GM23338 (cell line): ENCODE results near the gene SAP130. TPM values are rescaled to one million over a fixed set of nuclear protein-coding genes. Genes with fewer than 3 reads are reported as not detected.

Source experiments
- ATAC-seq: fragments of 200-7000 bp; cut with Tn5 transposase; 3 replicates; pipeline ENCODE4 v1.9.1; 2020
- DNase-seq: peaks from one replicate; pipeline ENCODE4 v3.0.0-alpha.2; 2015; ENCODE audit warnings: low spot score
- H2AFZ ChIP-seq: fragments of 200-600 bp; sonication (generic); 2 replicates; pipeline ENCODE4 v1.8.0; 2016; ENCODE audit warnings: antibody characterized with exemption, mild to moderate bottlenecking, moderate library complexity
- H3F3A ChIP-seq: fragments of 200-600 bp; sonication (generic); replicated peaks from 2 replicates; pipeline ENCODE4 v1.8.0; 2017; ENCODE audit warnings: antibody characterized with exemption, mixed run types, low read depth
- H3K27ac ChIP-seq: fragments of 200-600 bp; sonication (generic); 2 replicates; pipeline ENCODE4 v1.6.1; 2016; ENCODE audit warnings: low read depth
- H3K27me3 ChIP-seq: fragments of 200-600 bp; sonication (generic); 2 replicates; pipeline ENCODE4 v1.8.0; 2016; ENCODE audit warnings: mild to moderate bottlenecking, mixed run types, moderate library complexity; ENCODE audit not compliant: insufficient read depth
- H3K36me3 ChIP-seq: fragments of 200-600 bp; sonication (generic); 2 replicates; pipeline ENCODE4 v1.8.0; 2016; ENCODE audit warnings: mild to moderate bottlenecking; ENCODE audit not compliant: insufficient read depth
- H3K4me1 ChIP-seq: fragments of 200-600 bp; sonication (generic); 2 replicates; pipeline ENCODE4 v1.8.0; 2016; ENCODE audit warnings: mild to moderate bottlenecking, moderate library complexity; ENCODE audit not compliant: insufficient read depth
- H3K4me2 ChIP-seq: fragments of 200-600 bp; sonication (generic); 2 replicates; pipeline ENCODE4 v1.7.1; 2017; ENCODE audit warnings: mixed run types
- H3K4me3 ChIP-seq: fragments of 200-600 bp; sonication (generic); 2 replicates; pipeline ENCODE4 v1.6.1; 2016; ENCODE audit warnings: mixed run types
- H3K79me2 ChIP-seq: fragments of 200-600 bp; sonication (generic); replicated peaks from 2 replicates; pipeline ENCODE4 v1.8.0; 2017; ENCODE audit warnings: mild to moderate bottlenecking; ENCODE audit not compliant: insufficient read depth
- H3K9me2 ChIP-seq: fragments of 200-600 bp; sonication (generic); 2 replicates; pipeline ENCODE4 v1.8.0; 2017; ENCODE audit not compliant: insufficient read depth
- H4K20me1 ChIP-seq: fragments of 200-600 bp; sonication (generic); replicated peaks from 2 replicates; pipeline ENCODE4 v1.8.0; 2017; ENCODE audit warnings: mild to moderate bottlenecking; ENCODE audit not compliant: insufficient read depth
- H3K27ac Mint-ChIP-seq: 2 replicates; pipeline ENCODE4 v1.8.0; 2020; ENCODE audit warnings: inconsistent platforms, mild to moderate bottlenecking, moderate library complexity, mixed read lengths
- H3K27me3 Mint-ChIP-seq: 3 replicates; pipeline ENCODE4 v1.8.0; 2022; ENCODE audit warnings: low read depth, mild to moderate bottlenecking, moderate library complexity, mixed read lengths, inconsistent platforms; ENCODE audit not compliant: insufficient read depth, poor library complexity
- H3K36me3 Mint-ChIP-seq: 3 replicates; pipeline ENCODE4 v1.8.0; 2021; ENCODE audit warnings: low read depth, mild to moderate bottlenecking, inconsistent platforms, moderate library complexity, mixed read lengths
- H3K4me1 Mint-ChIP-seq: 3 replicates; pipeline ENCODE4 v1.8.0; 2020; ENCODE audit warnings: mild to moderate bottlenecking, inconsistent platforms, mixed read lengths
- H3K4me3 Mint-ChIP-seq: 3 replicates; pipeline ENCODE4 v1.8.0; 2021; ENCODE audit warnings: moderate library complexity, mild to moderate bottlenecking, inconsistent platforms, mixed read lengths
- H3K9me3 Mint-ChIP-seq: 3 replicates; pipeline ENCODE4 v1.8.0; 2020; ENCODE audit warnings: moderate library complexity, mild to moderate bottlenecking, inconsistent platforms, mixed read lengths
- CREB1 ChIP-seq: fragments of 250-450 bp; sonication (Bioruptor Pico); IDR thresholded peaks from 2 replicates; pipeline ENCODE4 v1.5.0; 2020; ENCODE audit warnings: low read depth, mild to moderate bottlenecking, moderate library complexity
- ETS1 ChIP-seq: IDR thresholded peaks from 2 replicates; pipeline ENCODE4 v1.6.1; 2016; ENCODE audit warnings: antibody characterized with exemption
- EZH2 ChIP-seq: fragments of 200-600 bp; sonication (generic); IDR thresholded peaks from one replicate; pipeline ENCODE4 v1.8.0; 2017; ENCODE audit warnings: antibody characterized with exemption, mild to moderate bottlenecking, low read depth; ENCODE audit not compliant: unreplicated experiment
- EZH2phosphoT487 ChIP-seq: fragments of 200-600 bp; sonication (generic); IDR thresholded peaks from one replicate; pipeline ENCODE4 v1.8.1; 2018; ENCODE audit warnings: antibody characterized with exemption; ENCODE audit not compliant: unreplicated experiment
- JUNB ChIP-seq: IDR thresholded peaks from one replicate; pipeline ENCODE4 v1.6.1; 2016; ENCODE audit warnings: antibody characterized with exemption; ENCODE audit not compliant: unreplicated experiment
- NANOG ChIP-seq: IDR thresholded peaks from 2 replicates; pipeline ENCODE4 v1.6.1; 2016; ENCODE audit warnings: antibody characterized with exemption, borderline replicate concordance
- POLR2AphosphoS5 ChIP-seq: IDR thresholded peaks from 2 replicates; pipeline ENCODE4 v1.6.1; 2016; ENCODE audit warnings: antibody characterized with exemption, low read depth
- STAT1 ChIP-seq: IDR thresholded peaks from one replicate; pipeline ENCODE4 v1.6.1; 2016; ENCODE audit warnings: antibody characterized with exemption; ENCODE audit not compliant: unreplicated experiment
- ZNF114 ChIP-seq: fragments of 250-450 bp; sonication (Bioruptor Pico); IDR thresholded peaks from 2 replicates; pipeline ENCODE4 v1.5.0; 2020; ENCODE audit warnings: mild to moderate bottlenecking, moderate library complexity
- ZNF331 ChIP-seq: fragments of 250-450 bp; sonication (Bioruptor Pico); IDR thresholded peaks from 2 replicates; pipeline ENCODE4 v1.5.0; 2020; ENCODE audit warnings: low read depth, mild to moderate bottlenecking, moderate library complexity
- polyA plus RNA-seq: library from polyadenylated mRNA; unstranded; fragments of >200 nt; fragmentation: Nextera tagmentation; extraction: Ambion mirVana; gene quantifications from 2 replicates; pipeline ENCODE4 v1.2.1, GENCODE V29; 2016
- total RNA-seq: library from RNA; depleted of rRNA; stranded (reverse); fragments of >200 nt; shearing (Covaris generic); gene quantifications from 2 replicates; pipeline ENCODE4 v1.2.3, GENCODE V29; 2014
- TF ChIP-seq, protein P1 (sequence below): fragments of 250-450 bp; sonication (Bioruptor Pico); IDR thresholded peaks from 2 replicates; pipeline ENCODE4 v1.5.0; 2020; ENCODE audit warnings: mild to moderate bottlenecking, moderate library complexity
- TF ChIP-seq, protein P2 (sequence below): IDR thresholded peaks from one replicate; pipeline ENCODE4 v1.6.1; 2018; ENCODE audit warnings: antibody characterized with exemption; ENCODE audit not compliant: unreplicated experiment
- TF ChIP-seq, protein P3 (sequence below), 2 experiments: fragments of 200-600 bp in 1 of 2; sonication (generic) in 1 of 2; conservative IDR thresholded peaks; 2 replicates each; pipeline versions ENCODE4 v1.5.1 to v1.6.1; 2016 to 2017; ENCODE audit warnings: antibody characterized with exemption in 2 of 2, low read depth in 2 of 2, mild to moderate bottlenecking in 2 of 2, moderate library complexity in 1 of 2

The SAP130 gene
- total and polyA plus RNA-seq, 2 experiments from 2014 or later = 19.5 to 35.1 TPM

- Histone ChIP-seq H3K79me2 (no peaks in the 10 kb centered on the region), H3F3A (no peaks in the 10 kb centered on the region), H3K36me3 (no peaks in the 10 kb centered on the region), H3K4me2 (no peak overlapping the region), H2AFZ (no peak overlapping the region), H3K4me1 (no peaks in the 10 kb centered on the region), H4K20me1 (no peaks in the 10 kb centered on the region; the same call in 1 of the 2 replicates), H3K9me2 (0 out of 2 replicates have a peak, but pooled peaks cover 5% of the 10 kb centered on the region), H3K27me3 (no peaks in the 10 kb centered on the region), H3K27ac (no peak overlapping the region), H3K4me3 (no peak overlapping the region)
- ATAC-seq (no peak), DNase-seq (no peak)
- TF ChIP-seq CREB1 (CRISPR knock-in tag) (no peak), EZH2 (no peak), POLR2AphosphoS5 (no peak), STAT1 (no peak), NANOG (no peak), ZNF331 (no peak), EZH2phosphoT487 (no peak), JUNB (no peak), ZNF114 (CRISPR knock-in tag) (no peak), ETS1 (no peak)
- TF ChIP-seq, protein P1, sequence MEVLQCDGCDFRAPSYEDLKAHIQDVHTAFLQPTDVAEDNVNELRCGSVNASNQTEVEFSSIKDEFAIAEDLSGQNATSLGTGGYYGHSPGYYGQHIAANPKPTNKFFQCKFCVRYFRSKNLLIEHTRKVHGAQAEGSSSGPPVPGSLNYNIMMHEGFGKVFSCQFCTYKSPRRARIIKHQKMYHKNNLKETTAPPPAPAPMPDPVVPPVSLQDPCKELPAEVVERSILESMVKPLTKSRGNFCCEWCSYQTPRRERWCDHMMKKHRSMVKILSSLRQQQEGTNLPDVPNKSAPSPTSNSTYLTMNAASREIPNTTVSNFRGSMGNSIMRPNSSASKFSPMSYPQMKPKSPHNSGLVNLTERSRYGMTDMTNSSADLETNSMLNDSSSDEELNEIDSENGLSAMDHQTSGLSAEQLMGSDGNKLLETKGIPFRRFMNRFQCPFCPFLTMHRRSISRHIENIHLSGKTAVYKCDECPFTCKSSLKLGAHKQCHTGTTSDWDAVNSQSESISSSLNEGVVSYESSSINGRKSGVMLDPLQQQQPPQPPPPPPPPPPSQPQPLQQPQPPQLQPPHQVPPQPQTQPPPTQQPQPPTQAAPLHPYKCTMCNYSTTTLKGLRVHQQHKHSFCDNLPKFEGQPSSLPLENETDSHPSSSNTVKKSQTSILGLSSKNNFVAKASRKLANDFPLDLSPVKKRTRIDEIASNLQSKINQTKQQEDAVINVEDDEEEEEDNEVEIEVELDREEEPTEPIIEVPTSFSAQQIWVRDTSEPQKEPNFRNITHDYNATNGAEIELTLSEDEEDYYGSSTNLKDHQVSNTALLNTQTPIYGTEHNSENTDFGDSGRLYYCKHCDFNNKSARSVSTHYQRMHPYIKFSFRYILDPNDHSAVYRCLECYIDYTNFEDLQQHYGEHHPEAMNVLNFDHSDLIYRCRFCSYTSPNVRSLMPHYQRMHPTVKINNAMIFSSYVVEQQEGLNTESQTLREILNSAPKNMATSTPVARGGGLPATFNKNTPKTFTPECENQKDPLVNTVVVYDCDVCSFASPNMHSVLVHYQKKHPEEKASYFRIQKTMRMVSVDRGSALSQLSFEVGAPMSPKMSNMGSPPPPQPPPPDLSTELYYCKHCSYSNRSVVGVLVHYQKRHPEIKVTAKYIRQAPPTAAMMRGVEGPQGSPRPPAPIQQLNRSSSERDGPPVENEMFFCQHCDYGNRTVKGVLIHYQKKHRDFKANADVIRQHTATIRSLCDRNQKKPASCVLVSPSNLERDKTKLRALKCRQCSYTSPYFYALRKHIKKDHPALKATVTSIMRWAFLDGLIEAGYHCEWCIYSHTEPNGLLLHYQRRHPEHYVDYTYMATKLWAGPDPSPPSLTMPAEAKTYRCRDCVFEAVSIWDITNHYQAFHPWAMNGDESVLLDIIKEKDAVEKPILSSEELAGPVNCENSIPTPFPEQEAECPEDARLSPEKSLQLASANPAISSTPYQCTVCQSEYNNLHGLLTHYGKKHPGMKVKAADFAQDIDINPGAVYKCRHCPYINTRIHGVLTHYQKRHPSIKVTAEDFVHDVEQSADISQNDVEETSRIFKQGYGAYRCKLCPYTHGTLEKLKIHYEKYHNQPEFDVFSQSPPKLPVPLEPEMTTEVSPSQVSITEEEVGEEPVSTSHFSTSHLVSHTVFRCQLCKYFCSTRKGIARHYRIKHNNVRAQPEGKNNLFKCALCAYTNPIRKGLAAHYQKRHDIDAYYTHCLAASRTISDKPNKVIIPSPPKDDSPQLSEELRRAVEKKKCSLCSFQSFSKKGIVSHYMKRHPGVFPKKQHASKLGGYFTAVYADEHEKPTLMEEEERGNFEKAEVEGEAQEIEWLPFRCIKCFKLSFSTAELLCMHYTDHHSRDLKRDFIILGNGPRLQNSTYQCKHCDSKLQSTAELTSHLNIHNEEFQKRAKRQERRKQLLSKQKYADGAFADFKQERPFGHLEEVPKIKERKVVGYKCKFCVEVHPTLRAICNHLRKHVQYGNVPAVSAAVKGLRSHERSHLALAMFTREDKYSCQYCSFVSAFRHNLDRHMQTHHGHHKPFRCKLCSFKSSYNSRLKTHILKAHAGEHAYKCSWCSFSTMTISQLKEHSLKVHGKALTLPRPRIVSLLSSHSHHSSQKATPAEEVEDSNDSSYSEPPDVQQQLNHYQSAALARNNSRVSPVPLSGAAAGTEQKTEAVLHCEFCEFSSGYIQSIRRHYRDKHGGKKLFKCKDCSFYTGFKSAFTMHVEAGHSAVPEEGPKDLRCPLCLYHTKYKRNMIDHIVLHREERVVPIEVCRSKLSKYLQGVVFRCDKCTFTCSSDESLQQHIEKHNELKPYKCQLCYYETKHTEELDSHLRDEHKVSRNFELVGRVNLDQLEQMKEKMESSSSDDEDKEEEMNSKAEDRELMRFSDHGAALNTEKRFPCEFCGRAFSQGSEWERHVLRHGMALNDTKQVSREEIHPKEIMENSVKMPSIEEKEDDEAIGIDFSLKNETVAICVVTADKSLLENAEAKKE (CRISPR knock-in tag) = no peak
- TF ChIP-seq, protein P2, sequence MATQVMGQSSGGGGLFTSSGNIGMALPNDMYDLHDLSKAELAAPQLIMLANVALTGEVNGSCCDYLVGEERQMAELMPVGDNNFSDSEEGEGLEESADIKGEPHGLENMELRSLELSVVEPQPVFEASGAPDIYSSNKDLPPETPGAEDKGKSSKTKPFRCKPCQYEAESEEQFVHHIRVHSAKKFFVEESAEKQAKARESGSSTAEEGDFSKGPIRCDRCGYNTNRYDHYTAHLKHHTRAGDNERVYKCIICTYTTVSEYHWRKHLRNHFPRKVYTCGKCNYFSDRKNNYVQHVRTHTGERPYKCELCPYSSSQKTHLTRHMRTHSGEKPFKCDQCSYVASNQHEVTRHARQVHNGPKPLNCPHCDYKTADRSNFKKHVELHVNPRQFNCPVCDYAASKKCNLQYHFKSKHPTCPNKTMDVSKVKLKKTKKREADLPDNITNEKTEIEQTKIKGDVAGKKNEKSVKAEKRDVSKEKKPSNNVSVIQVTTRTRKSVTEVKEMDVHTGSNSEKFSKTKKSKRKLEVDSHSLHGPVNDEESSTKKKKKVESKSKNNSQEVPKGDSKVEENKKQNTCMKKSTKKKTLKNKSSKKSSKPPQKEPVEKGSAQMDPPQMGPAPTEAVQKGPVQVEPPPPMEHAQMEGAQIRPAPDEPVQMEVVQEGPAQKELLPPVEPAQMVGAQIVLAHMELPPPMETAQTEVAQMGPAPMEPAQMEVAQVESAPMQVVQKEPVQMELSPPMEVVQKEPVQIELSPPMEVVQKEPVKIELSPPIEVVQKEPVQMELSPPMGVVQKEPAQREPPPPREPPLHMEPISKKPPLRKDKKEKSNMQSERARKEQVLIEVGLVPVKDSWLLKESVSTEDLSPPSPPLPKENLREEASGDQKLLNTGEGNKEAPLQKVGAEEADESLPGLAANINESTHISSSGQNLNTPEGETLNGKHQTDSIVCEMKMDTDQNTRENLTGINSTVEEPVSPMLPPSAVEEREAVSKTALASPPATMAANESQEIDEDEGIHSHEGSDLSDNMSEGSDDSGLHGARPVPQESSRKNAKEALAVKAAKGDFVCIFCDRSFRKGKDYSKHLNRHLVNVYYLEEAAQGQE = no peak
- TF ChIP-seq, protein P3, sequence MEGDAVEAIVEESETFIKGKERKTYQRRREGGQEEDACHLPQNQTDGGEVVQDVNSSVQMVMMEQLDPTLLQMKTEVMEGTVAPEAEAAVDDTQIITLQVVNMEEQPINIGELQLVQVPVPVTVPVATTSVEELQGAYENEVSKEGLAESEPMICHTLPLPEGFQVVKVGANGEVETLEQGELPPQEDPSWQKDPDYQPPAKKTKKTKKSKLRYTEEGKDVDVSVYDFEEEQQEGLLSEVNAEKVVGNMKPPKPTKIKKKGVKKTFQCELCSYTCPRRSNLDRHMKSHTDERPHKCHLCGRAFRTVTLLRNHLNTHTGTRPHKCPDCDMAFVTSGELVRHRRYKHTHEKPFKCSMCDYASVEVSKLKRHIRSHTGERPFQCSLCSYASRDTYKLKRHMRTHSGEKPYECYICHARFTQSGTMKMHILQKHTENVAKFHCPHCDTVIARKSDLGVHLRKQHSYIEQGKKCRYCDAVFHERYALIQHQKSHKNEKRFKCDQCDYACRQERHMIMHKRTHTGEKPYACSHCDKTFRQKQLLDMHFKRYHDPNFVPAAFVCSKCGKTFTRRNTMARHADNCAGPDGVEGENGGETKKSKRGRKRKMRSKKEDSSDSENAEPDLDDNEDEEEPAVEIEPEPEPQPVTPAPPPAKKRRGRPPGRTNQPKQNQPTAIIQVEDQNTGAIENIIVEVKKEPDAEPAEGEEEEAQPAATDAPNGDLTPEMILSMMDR (conservative IDR thresholded peaks at IDR 0.05; ENCODE audit: low read depth in 2 of 2) = no peak
- Mint-ChIP-seq H3K4me3 (no peak overlapping the region), H3K4me1 (0 out of 3 replicates have a peak, but pooled peaks cover 2% of the 10 kb centered on the region), H3K36me3 (no peaks in the 10 kb centered on the region), H3K9me3 (no peaks in the 10 kb centered on the region), H3K27me3 (no peaks in the 10 kb centered on the region), H3K27ac (no peak overlapping the region)
Observed at GRCh38 chr2:128058114-128058513, 30.3 kb upstream of the SAP130 start.
